HEK293T (cell line): ENCODE measurements around the gene SYNGAP1.
A peak's percentile ranks its signal among the peaks of the same experiment; 100 is the strongest.

ENCODE experiments used
- CTCF ChIA-PET: fragments of 350-600 bp; formaldehyde crosslinking; extraction: SDS; loops from one replicate; lab custom pipeline; 2021; ENCODE audit warnings: antibody characterized with exemption, inconsistent platforms; lab: Yijun Ruan, JAX
- POLR2A ChIA-PET: fragments of 350-600 bp; formaldehyde crosslinking; extraction: SDS; loops from one replicate; lab custom pipeline; 2020; ENCODE audit warnings: antibody characterized with exemption, inconsistent platforms; lab: Yijun Ruan, JAX
- DNase-seq: peaks from one replicate; pipeline ENCODE4 v3.0.0; 2012; ENCODE audit warnings: mixed read lengths; ENCODE audit errors: extremely low spot score
- ARNT ChIP-seq: fragments of 450-650 bp; IDR thresholded peaks from 2 replicates; pipeline ENCODE4 v1.6.1; 2017; ENCODE audit warnings: mild to moderate bottlenecking
- BHLHE40 ChIP-seq: fragments of 450-650 bp; IDR thresholded peaks from 2 replicates; pipeline ENCODE4 v1.6.1; 2016; ENCODE audit warnings: mild to moderate bottlenecking, moderate library complexity, borderline replicate concordance
- CTBP1 ChIP-seq: fragments of 450-650 bp; IDR thresholded peaks from 2 replicates; pipeline ENCODE4 v1.6.1; 2016; ENCODE audit warnings: borderline replicate concordance
- ELF4 ChIP-seq: fragments of 450-650 bp; IDR thresholded peaks from 2 replicates; pipeline ENCODE4 v1.6.1; 2017; ENCODE audit warnings: antibody characterized with exemption
- FOXA1 ChIP-seq: fragments of 450-650 bp; IDR thresholded peaks from 2 replicates; pipeline ENCODE4 v1.6.1; 2016; ENCODE audit warnings: mild to moderate bottlenecking
- FOXK2 ChIP-seq: fragments of 450-650 bp; IDR thresholded peaks from 2 replicates; pipeline ENCODE4 v1.6.1; 2016; ENCODE audit warnings: mild to moderate bottlenecking
- FOXM1 ChIP-seq: fragments of 450-650 bp; IDR thresholded peaks from 2 replicates; pipeline ENCODE4 v1.6.1; 2017; ENCODE audit warnings: mild to moderate bottlenecking, borderline replicate concordance
- HDGF ChIP-seq: fragments of 450-650 bp; IDR thresholded peaks from 2 replicates; pipeline ENCODE4 v1.6.1; 2017; ENCODE audit warnings: antibody characterized with exemption, borderline replicate concordance
- L3MBTL2 ChIP-seq: fragments of 450-650 bp; conservative IDR thresholded peaks from 2 replicates; pipeline ENCODE4 v1.6.1; 2016; ENCODE audit warnings: mild to moderate bottlenecking
- LEF1 ChIP-seq: fragments of 450-650 bp; IDR thresholded peaks from 2 replicates; pipeline ENCODE4 v1.6.1; 2017; ENCODE audit warnings: mild to moderate bottlenecking, borderline replicate concordance
- NFRKB ChIP-seq: fragments of 450-650 bp; IDR thresholded peaks from 2 replicates; pipeline ENCODE4 v1.6.1; 2016; ENCODE audit warnings: mild to moderate bottlenecking, moderate library complexity
- PKNOX1 ChIP-seq: fragments of 450-650 bp; IDR thresholded peaks from 2 replicates; pipeline ENCODE4 v1.6.1; 2016
- SP1 ChIP-seq: fragments of 450-650 bp; IDR thresholded peaks from 2 replicates; pipeline ENCODE4 v1.6.1; 2017
- SUZ12 ChIP-seq: fragments of 450-650 bp; IDR thresholded peaks from 2 replicates; pipeline ENCODE4 v1.6.1; 2016; ENCODE audit warnings: mild to moderate bottlenecking
- TARDBP ChIP-seq: fragments of 450-650 bp; IDR thresholded peaks from 2 replicates; pipeline ENCODE4 v1.6.1; 2016
- ZNF384 ChIP-seq: fragments of 450-650 bp; IDR thresholded peaks from 2 replicates; pipeline ENCODE4 v1.6.1; 2016

Gene SYNGAP1

GRCh38 chr6:33418690-33419291 lies 1.1 kb upstream of the SYNGAP1 start:
- TF ChIP-seq SP1 (no peak), HDGF (0 out of 2 replicates have a peak, but pooled peaks have one; percentile 2)
- DNase-seq, result no peak
- POLR2A ChIA-PET, result interaction anchor here (1.0 to 3.4 kb wide), 11 partner anchors 8 to 447 kb away, joined by 3 to 17 read pairs (median 5); partner anchors contain the start of genes PFDN6, RPS18, VPS52 and ZBTB22
- CTCF ChIA-PET, result interaction anchor here (1.2 kb wide), 2 partner anchors 10 to 15 kb away, joined by 3 to 4 read pairs; no protein-coding TSS in a partner anchor

GRCh38 chr6:33420491-33421343 lies 852 bp downstream of the SYNGAP1 start:
- TF ChIP-seq ARNT (no peak), ELF4 (no peak), L3MBTL2 (peak; percentile 61), PKNOX1 (peak; percentile 67), FOXK2 (no peak), LEF1 (no peak), HDGF (no peak), NFRKB (no peak), FOXM1 (no peak), TARDBP (no peak), SP1 (no peak), FOXA1 (no peak), ZNF384 (no peak), CTBP1 (peak; percentile 62; the same call in 1 of the 2 replicates), BHLHE40 (no peak), SUZ12 (no peak)
- CTCF ChIA-PET, result interaction anchor here (0.6 kb wide), 1 partner anchor 300 kb away, joined by 4 read pairs; no protein-coding TSS in a partner anchor
- no peak for DNase-seq
- POLR2A ChIA-PET, result interaction anchor here (3.3 kb wide), 1 partner anchor 10 kb away, joined by 17 read pairs; no protein-coding TSS in a partner anchor

GRCh38 chr6:33421344-33421643 lies 1.4 kb downstream of the SYNGAP1 start:
- ChIA-PET POLR2A (no interaction called here), CTCF (no interaction called here)
- no peak for DNase-seq
- TF ChIP-seq LEF1, result no peak
- no peak for TF ChIP-seq FOXK2
- no peak for TF ChIP-seq TARDBP
- TF ChIP-seq SUZ12, result no peak
- no peak for TF ChIP-seq FOXA1
- TF ChIP-seq SP1, result no peak
- TF ChIP-seq FOXM1, result no peak
- TF ChIP-seq ZNF384, result no peak
- no peak for TF ChIP-seq PKNOX1
- no peak for TF ChIP-seq ELF4
- TF ChIP-seq L3MBTL2, result no peak
- no peak for TF ChIP-seq HDGF
- no peak for TF ChIP-seq CTBP1
- no peak for TF ChIP-seq BHLHE40
- no peak for TF ChIP-seq ARNT
- no peak for TF ChIP-seq NFRKB

- CTCF ChIA-PET, result no interaction called here
Observed at GRCh38 chr6:33423777-33424176, 3.9 kb downstream of the SYNGAP1 start.

GRCh38 chr6:33424855-33425667 lies 5.2 kb downstream of the SYNGAP1 start:
- POLR2A ChIA-PET, result interaction anchor here (0.8 to 1.7 kb wide), 8 partner anchors 10 to 453 kb away, joined by 3 to 6 read pairs (median 4); partner anchors contain the start of genes RPS18 and VPS52
- TF ChIP-seq HDGF (no peak), SP1 (no peak), ARNT (no peak), NFRKB (no peak), SUZ12 (no peak), FOXK2 (no peak), L3MBTL2 (no peak), CTBP1 (no peak), PKNOX1 (no peak), LEF1 (no peak), FOXM1 (no peak), FOXA1 (no peak), BHLHE40 (no peak), TARDBP (no peak), ZNF384 (no peak)
- CTCF ChIA-PET, result interaction anchor here (0.6 to 1.6 kb wide), 4 partner anchors 29 to 662 kb away, joined by 3 to 4 read pairs (median 3); partner anchors contain the start of gene ZBTB9
- no peak for DNase-seq

More at GRCh38 chr6:33423777-33424176, 3.9 kb downstream of the SYNGAP1 start:
- no peak for TF ChIP-seq NFRKB
- TF ChIP-seq HDGF, result no peak
- no peak for DNase-seq
- POLR2A ChIA-PET, result no interaction called here
